Suppressor macrophage treated with lipopolysaccharide for 4 hours (primary cell): ENCODE results near the gene MTFR2.
A peak's percentile ranks its signal among the peaks of the same experiment; 100 is the strongest.

Experiments
- DNase-seq: peaks from one replicate; pipeline ENCODE4 v3.0.0-alpha.2; 2020

Gene MTFR2

GRCh38 chr6:136249811-136250685 is at the start of gene MTFR2:
TSS of gene MTFR2 (minus strand) at chr6:136250311. CDS start at chr6:136249099, 1,212 bp downstream.
- DNase-seq: peak; percentile 99

- DNase-seq: no peak
Observed at GRCh38 chr6:136294621-136295020, 44.5 kb upstream of the MTFR2 start.

- DNase-seq: peak; percentile 79
Observed at GRCh38 chr6:136290410-136291010, 40.4 kb upstream of the MTFR2 start.

GRCh38 chr6:136289579-136290409 is 39.7 kb upstream of the MTFR2 start, which contains the start of gene BCLAF1:
TSS of gene BCLAF1 (minus strand) at chr6:136289846. CDS start at chr6:136279866, 9,980 bp downstream.
- peak; percentile 100 for DNase-seq

- peak; percentile 96 for DNase-seq
Observed at GRCh38 chr6:136289327-136289578, 39.1 kb upstream of the MTFR2 start.

GRCh38 chr6:136288566-136289326 is 38.6 kb upstream of the MTFR2 start:
- DNase-seq: peak; percentile 95

- DNase-seq: peak; percentile 58
Observed at GRCh38 chr6:136284909-136285308, 34.8 kb upstream of the MTFR2 start.

GRCh38 chr6:136282906-136283305 is 32.8 kb upstream of the MTFR2 start:
- DNase-seq: no peak

- DNase-seq: no peak
Observed at GRCh38 chr6:136280032-136280609, 30.0 kb upstream of the MTFR2 start.

GRCh38 chr6:136274062-136274461 is 24.0 kb upstream of the MTFR2 start:
- DNase-seq: no peak

- no peak for DNase-seq
Observed at GRCh38 chr6:136265101-136265500, 15.0 kb upstream of the MTFR2 start.

- DNase-seq: no peak
Observed at GRCh38 chr6:136262940-136263339, 12.8 kb upstream of the MTFR2 start.

GRCh38 chr6:136254851-136255466 is 4.8 kb upstream of the MTFR2 start:
- no peak for DNase-seq

GRCh38 chr6:136253734-136254133 is 3.6 kb upstream of the MTFR2 start:
- DNase-seq: no peak

- no peak for DNase-seq
Observed at GRCh38 chr6:136252441-136252840, 2.3 kb upstream of the MTFR2 start.

- DNase-seq: no peak
Observed at GRCh38 chr6:136251394-136251793, 1.3 kb upstream of the MTFR2 start.

- no peak for DNase-seq
Observed at GRCh38 chr6:136250686-136251008, 536 bp upstream of the MTFR2 start.

GRCh38 chr6:136249336-136249735 is 775 bp downstream of the MTFR2 start:
- no peak for DNase-seq

- DNase-seq: no peak
Observed at GRCh38 chr6:136244061-136244616, 6.0 kb downstream of the MTFR2 start.

- DNase-seq: peak; percentile 79
Observed at GRCh38 chr6:136236466-136237293, 13.4 kb downstream of the MTFR2 start.

GRCh38 chr6:136235233-136235564 is 14.9 kb downstream of the MTFR2 start:
- no peak for DNase-seq
